OCI-LY1 (cell line): ENCODE measurements around the gene CRIM1.

Experiments used
- CTCF ChIP-seq: fragments of 200-600 bp; sonication (generic), shearing (Covaris generic); IDR thresholded peaks from 2 replicates; pipeline ENCODE4 v1.5.1; 2017; ENCODE audit warnings: mild to moderate bottlenecking, antibody characterized with exemption, low read length, moderate library complexity, mixed read lengths
- EZH2 ChIP-seq: fragments of 200-600 bp; sonication (generic), shearing (Covaris generic); IDR thresholded peaks from 2 replicates; pipeline ENCODE4 v1.8.0; 2017; ENCODE audit warnings: borderline replicate concordance, mixed run types, mild to moderate bottlenecking, antibody characterized with exemption, low read length, moderate library complexity, mixed read lengths

GRCh38 chr2:36499128-36499820 lies 143.7 kb downstream of the CRIM1 start:
- TF ChIP-seq CTCF: no peak
- no peak for TF ChIP-seq EZH2
